IPS-15b (cell line): ENCODE results near the gene NAT14.

Experiments
- H3K27me3 ChIP-seq: one replicate; pipeline ENCODE4 v1.6.1; 2013; ENCODE audit warnings: low read length; ENCODE audit not compliant: control insufficient read depth, insufficient read depth
- H3K36me3 ChIP-seq: one replicate; pipeline ENCODE4 v1.6.1; 2013; ENCODE audit warnings: low read length; ENCODE audit not compliant: control insufficient read depth, insufficient read depth
- H3K4me1 ChIP-seq: one replicate; pipeline ENCODE4 v1.6.1; 2013; ENCODE audit warnings: mild to moderate bottlenecking, low read length; ENCODE audit not compliant: control insufficient read depth, insufficient read depth
- H3K4me3 ChIP-seq: one replicate; pipeline ENCODE4 v1.5.1; 2013; ENCODE audit warnings: low read depth, low read length
- H3K9ac ChIP-seq: one replicate; pipeline ENCODE4 v1.6.1; 2013; ENCODE audit warnings: low read depth, mild to moderate bottlenecking, low read length
- H3K9me3 ChIP-seq: one replicate; pipeline ENCODE4 v1.6.1; 2013; ENCODE audit warnings: mild to moderate bottlenecking, low read length; ENCODE audit not compliant: control insufficient read depth, insufficient read depth

NAT14 gene

DNA sequence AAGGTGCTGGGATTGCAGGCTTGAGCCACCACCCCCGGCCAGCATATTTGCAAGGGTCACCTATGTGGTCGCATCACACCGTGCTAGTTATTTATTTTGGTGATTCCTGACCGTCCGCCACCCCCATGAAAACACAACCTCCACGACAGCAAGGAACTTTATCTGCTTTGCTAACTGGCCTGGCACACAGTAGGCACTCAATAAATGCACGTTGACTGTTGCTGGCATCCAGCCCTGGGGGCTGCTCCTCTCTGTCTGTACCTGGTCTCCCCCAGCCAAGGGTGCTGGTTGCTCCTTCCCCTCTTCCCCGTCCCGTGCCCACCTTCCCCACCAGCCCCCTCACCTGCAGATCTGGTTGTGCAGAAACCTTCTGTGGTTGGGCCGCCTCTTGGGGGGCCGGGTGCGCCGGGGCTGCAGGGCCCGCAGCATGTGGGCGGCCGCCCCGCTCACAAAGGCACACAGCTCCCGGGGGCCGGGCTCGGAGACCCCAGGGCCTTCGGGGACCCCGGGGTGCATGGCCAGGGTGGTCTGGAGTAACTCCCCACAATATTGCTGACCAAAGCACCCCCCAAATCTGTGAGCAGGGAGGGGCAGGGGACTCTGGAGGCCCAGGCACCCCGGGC, 20.8 kb upstream of the NAT14 start:
- H3K9me3 ChIP-seq = no peaks in the 10 kb centered on the region
- peaks cover 10% of the 10 kb centered on the region for H3K4me1 ChIP-seq
- H3K27me3 ChIP-seq = peaks cover 3% of the 10 kb centered on the region
- H3K36me3 ChIP-seq = no peaks in the 10 kb centered on the region
- peak overlapping the region; percentile 44 for H3K4me3 ChIP-seq
- peak overlapping the region; percentile 12 for H3K9ac ChIP-seq

DNA sequence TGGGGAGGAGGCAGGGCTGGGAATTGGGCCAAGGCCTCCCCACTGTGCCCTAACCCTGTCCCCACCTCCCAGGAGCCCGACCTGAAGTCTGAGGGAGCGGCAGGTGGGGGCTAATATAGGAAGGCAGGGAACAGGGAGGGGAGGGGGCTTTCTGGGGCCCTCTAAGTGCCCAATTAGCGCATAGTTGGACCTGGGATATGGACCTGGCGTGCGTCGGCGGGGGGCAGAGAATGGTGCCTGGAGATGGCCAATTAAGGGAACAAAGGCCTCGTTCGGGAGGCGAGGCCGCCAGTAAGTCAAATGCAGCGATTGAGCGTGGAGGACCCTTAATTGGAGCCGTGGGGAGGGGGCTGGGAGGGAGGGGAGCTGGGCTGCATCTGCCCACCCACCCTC, 20.3 kb upstream of the NAT14 start, which contains the start of gene C19orf85:
TSS of gene C19orf85 (minus strand) at position 90 of the 393 bp plus-strand sequence. CDS start 197 bp downstream, outside the sequence.
- Histone ChIP-seq H3K27me3 (peaks cover 3% of the 10 kb centered on the region), H3K9ac (peak within 1 kb of the TSS; percentile 12), H3K36me3 (no peaks in the 10 kb centered on the region), H3K9me3 (no peaks in the 10 kb centered on the region), H3K4me3 (peak within 1 kb of the TSS; percentile 44), H3K4me1 (peaks cover 9% of the 10 kb centered on the region)

DNA sequence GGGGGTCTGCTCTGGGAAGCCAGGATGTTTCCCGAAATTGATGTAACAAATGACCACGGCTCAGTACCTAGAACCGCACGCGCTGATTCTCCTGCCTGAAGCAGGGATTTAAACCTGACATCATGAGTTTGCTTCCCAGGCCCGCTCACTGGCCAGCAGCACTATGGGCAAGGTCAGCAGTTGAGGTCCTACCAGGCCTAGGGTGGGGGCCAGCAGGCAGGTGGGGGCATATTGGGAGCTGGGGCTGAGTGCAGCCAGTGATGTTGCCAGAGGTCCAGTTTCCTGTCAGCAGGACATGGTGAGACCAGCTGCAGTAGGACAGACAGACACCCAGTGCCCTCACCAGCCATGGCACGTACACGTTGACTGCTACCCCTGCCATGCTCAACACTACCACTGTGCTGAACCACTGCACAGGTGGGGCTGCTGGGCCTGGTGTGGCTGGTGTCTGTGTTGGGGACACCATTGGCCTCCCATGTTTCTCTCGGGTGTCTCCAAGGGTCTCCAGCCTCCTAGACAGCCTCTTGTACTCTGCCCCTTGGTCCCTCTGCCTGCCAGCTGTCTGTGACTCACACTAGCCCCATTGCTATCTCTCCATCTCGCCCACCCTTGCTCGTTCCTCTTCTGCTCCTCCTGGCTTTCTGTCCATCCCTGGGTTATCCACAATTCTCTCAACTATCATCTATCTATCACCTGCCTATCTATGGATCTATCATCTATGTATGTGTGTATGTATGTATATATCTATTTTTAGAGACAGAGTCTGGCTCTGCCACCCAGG, 19.3 kb upstream of the NAT14 start:
- H3K4me3 ChIP-seq = no peak overlapping the region
- H3K4me1 ChIP-seq = peaks cover 3% of the 10 kb centered on the region
- no peaks in the 10 kb centered on the region for H3K9me3 ChIP-seq
- no peaks in the 10 kb centered on the region for H3K36me3 ChIP-seq
- no peak overlapping the region for H3K9ac ChIP-seq
- peaks cover 3% of the 10 kb centered on the region for H3K27me3 ChIP-seq

DNA sequence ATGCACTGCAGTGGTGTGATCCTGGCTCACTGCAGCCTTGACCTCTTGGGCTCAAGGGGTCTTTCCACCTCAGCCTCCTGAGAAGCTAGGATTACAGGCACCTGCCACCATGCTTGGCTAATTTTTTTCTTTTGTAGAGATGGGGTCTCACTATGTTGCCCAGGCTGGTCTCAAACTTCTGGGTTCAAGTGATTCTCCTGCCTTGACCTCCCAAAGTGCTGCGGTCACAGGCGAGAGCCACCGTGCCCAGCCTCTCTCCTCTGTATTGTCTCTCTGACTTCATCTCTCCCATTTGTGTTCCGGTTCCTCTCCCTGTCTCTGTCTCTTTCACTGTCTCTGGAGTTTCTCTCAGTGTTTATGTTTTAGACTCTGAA, 18.8 kb upstream of the NAT14 start:
- Histone ChIP-seq H3K9me3 (no peaks in the 10 kb centered on the region), H3K27me3 (peaks cover 3% of the 10 kb centered on the region), H3K4me3 (no peak overlapping the region), H3K36me3 (no peaks in the 10 kb centered on the region), H3K9ac (no peak overlapping the region), H3K4me1 (peaks cover 3% of the 10 kb centered on the region)

DNA sequence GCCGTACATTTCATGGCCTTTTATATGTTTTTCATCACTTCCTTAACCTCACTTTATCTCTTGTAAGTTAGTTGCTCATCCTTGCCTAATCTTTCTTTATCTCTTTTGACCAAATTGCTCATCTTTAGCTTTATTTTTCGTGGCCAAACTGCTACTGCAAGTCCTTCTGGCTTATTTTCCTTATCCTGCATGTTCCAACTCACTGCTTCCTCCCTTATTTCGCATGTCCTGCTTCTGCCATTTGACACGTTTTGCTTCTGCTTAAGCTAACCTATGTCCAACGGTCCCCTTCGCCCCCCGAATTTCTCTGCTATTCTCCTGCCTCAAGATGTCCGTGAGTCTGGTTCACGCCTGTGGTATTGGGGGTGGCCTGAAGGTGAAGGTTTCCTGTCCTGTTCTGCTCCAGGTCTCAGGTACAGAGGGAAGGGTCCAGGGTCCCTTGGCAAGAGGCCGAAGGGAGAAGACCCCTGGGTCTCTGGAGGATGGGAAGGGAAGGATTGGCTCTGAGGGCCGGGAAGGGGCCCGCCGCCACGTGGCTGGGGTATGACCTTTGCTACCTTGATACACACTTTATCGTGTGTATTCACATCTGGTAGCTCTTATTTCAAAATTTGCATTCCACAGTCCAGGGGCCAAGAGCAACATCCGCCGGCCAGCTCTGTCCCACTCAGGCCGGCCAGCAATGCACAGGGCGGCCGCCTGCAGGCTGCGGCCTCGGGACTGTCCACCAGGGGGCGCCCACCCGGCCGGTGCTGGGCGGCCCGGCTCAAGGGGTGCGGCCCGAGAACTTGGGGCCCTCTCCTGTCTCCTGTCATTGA, 17.5 kb upstream of the NAT14 start:
- Histone ChIP-seq H3K9ac (no peak overlapping the region), H3K4me3 (no peak overlapping the region), H3K9me3 (no peaks in the 10 kb centered on the region), H3K4me1 (peaks cover 3% of the 10 kb centered on the region), H3K27me3 (peaks cover 3% of the 10 kb centered on the region), H3K36me3 (no peaks in the 10 kb centered on the region)

DNA sequence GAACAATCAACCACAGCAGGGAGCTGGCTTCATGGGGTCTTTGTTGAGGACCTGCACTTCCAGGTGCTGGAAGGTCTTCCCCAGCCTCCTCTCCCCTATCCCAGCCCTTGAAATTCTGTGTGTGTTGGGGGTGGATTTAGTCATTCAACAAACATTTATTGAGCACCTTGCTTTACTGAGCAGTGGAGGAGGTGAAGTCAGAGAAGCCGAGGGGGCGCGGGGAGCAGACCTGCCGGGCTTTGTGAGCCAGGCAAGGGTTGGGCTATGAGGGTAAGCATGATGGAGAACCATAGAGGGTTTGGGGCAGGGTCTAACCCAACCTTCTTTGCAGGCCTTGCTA, 17.0 kb upstream of the NAT14 start:
- H3K9me3 ChIP-seq = no peaks in the 10 kb centered on the region
- peaks cover 3% of the 10 kb centered on the region for H3K27me3 ChIP-seq
- H3K9ac ChIP-seq = no peak overlapping the region
- peaks cover 3% of the 10 kb centered on the region for H3K4me1 ChIP-seq
- no peaks in the 10 kb centered on the region for H3K36me3 ChIP-seq
- H3K4me3 ChIP-seq = no peak overlapping the region

DNA sequence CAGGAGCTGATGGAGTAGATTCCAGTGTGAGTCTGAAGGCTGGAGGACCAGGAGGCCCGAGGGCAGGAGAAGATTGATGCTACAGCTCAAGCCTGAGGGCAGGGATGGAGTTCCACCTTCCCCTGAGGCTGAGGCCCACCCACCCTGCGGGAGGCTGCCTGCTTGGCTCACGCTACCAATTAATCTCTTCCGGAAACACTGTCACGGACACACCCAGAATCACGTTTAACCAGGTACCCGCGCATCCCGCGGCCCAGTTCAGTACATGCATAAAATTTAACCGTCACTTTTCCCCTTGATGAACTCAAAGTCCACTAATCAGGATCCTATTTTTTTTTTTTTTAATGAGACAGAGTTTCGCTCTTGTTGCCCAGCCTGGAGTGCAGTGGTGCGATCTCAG, 13.7 kb upstream of the NAT14 start:
- peaks cover 10% of the 10 kb centered on the region for H3K4me1 ChIP-seq
- no peak overlapping the region for H3K9ac ChIP-seq
- H3K27me3 ChIP-seq = no peaks in the 10 kb centered on the region

DNA sequence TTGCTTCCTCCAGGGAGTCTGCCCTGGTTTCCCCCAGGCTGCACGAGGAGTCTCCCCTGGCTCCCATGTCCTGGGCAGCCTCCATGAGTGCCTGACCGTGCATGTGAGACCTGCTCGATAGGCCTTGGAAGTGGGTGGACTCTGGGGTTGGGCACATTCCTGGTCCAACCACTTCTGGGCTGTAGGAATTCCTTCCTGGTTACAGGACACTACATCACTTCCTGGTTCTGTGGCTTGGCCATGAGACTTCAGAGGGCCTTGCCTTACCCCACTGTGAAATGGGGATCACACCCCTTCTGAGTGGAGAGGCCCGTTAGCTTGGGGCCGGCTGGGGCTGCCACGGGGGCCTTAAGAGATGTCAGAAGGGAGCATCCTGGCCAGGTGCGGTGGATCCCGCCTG, 12.5 kb upstream of the NAT14 start:
- Histone ChIP-seq H3K9me3 (no peaks in the 10 kb centered on the region), H3K36me3 (no peaks in the 10 kb centered on the region), H3K9ac (no peak overlapping the region), H3K4me1 (peaks cover 10% of the 10 kb centered on the region), H3K4me3 (no peak overlapping the region), H3K27me3 (no peaks in the 10 kb centered on the region)

More for the DNA sequence above, 13.7 kb upstream of the NAT14 start:
- Histone ChIP-seq H3K9me3 (no peaks in the 10 kb centered on the region), H3K4me3 (no peak overlapping the region), H3K36me3 (no peaks in the 10 kb centered on the region)

DNA sequence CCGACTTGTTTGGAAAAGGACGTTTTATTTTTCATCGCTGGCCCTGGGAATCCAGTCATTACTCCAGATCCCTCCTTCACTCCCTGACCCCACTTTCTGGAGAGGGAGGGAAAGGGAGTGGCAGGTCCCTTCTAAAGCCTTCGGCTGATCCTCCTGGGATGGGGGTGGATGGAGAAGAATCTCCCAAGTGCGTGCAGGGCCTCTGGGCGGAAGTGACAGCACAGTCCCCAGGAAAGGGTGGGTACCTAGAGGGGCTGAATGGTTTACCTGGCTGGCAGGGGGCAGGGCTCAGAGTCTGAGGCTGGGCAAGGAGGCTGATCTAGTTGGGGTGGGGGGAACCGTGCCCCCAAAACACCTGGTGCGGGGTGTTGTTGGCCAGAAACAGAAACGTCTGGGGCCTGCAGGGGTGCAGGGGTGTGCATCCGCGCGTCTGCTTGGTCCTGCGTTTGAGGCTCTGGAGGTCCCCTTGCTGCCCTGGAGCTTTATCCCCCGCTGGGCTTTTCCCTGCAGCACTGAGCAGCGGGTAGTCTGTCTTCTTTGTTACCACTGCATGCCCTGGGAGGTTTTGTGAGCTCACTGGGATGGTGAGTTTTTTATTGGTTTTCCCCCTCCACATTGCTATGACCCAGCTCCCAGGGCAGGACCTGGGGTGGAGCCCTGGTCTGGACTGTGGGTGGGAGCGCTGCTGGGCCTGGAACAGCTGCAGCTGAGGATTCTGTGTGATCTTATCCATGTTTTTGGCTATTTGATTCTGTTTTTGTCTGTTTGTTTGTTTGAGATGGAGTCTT, 11.6 kb upstream of the NAT14 start:
- Histone ChIP-seq H3K4me3 (peak overlapping the region; percentile 31), H3K4me1 (peaks cover 10% of the 10 kb centered on the region), H3K36me3 (no peaks in the 10 kb centered on the region), H3K27me3 (no peaks in the 10 kb centered on the region), H3K9me3 (no peaks in the 10 kb centered on the region), H3K9ac (no peak overlapping the region)

DNA sequence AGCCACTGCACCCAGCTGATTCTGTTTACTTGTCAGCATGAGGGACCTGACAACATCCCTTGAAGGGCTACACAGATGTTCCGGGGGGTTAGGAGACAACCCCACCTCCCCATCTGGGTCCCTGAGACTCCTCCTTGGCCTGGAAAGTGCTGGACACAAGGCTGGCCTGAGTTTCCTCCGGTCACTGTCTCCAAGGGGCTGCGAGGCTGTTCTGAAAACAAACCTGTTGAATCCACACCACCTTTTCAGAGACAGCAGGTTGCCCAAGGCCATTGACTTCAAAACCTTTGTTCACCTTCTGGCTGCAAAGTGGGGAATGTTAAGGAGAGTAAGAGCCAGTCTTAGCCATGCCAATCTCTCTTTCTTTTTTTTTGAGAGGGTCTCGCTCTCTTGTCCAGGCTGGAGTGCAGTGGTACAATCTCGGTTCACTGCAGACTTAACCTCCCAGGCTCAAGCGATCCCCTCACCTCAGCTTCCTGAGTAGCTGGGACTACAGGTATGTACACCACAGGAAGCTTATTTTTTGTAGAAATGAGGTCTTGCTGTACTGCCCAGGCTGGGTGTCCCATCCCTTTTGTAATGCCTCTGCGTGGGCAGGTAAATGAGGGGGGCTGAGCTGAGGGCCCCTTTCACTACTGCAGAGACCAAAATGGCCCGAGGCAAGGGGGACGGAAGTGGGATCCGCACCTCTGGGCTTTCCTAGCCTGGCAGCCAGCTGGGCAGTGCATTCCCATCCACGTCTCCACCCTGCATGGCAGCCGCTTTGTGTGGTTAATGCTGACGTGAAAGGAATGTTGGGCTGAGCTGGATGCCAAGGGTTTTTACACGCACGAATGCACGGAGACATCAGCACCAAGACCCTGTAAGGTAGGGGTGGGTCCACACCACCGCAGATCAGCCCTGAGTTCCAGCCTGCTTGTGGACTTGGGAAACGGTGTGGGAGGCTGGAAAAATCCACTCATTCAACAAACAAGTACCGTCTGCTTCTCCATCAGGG, 10.4 kb upstream of the NAT14 start:
- Histone ChIP-seq H3K4me1 (peaks cover 10% of the 10 kb centered on the region), H3K9ac (no peak overlapping the region), H3K27me3 (no peaks in the 10 kb centered on the region), H3K4me3 (no peak overlapping the region), H3K9me3 (no peaks in the 10 kb centered on the region), H3K36me3 (no peaks in the 10 kb centered on the region)
